ENCODE results near the gene ASMTL.

DNA sequence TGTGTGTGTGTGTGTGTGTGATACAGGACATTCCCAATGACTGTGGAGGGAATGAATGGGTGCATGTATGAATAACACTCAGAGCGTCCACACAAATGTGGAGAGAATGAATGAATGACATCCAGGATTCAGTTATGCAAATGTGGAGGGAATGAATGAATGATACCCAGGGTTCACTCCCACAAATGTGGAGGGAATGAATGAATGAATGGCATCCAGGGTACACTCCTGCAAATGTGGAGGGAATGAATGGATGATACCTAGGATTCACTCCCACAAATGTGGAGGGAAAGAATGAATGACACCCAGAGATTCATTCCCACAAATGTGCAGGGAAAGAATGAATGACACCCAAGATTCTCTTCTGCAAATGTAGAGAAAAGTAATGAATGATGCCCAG lies 36.0 kb upstream of the ASMTL start:
- TF ChIP-seq, protein P1, sequence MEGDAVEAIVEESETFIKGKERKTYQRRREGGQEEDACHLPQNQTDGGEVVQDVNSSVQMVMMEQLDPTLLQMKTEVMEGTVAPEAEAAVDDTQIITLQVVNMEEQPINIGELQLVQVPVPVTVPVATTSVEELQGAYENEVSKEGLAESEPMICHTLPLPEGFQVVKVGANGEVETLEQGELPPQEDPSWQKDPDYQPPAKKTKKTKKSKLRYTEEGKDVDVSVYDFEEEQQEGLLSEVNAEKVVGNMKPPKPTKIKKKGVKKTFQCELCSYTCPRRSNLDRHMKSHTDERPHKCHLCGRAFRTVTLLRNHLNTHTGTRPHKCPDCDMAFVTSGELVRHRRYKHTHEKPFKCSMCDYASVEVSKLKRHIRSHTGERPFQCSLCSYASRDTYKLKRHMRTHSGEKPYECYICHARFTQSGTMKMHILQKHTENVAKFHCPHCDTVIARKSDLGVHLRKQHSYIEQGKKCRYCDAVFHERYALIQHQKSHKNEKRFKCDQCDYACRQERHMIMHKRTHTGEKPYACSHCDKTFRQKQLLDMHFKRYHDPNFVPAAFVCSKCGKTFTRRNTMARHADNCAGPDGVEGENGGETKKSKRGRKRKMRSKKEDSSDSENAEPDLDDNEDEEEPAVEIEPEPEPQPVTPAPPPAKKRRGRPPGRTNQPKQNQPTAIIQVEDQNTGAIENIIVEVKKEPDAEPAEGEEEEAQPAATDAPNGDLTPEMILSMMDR (IDR thresholded peaks at IDR 0.05) = no peak
- no peak for TF ChIP-seq POLR2A (IDR thresholded peaks at IDR 0.05)
- no peak for TF ChIP-seq POLR2AphosphoS5 (IDR thresholded peaks at IDR 0.05)

Data from prostate gland (tissue), 2 donors.